BLaER1 treated with 17β-estradiol and CSF1 and Interleukin-3, amounts not matched to agents 10 nM and 100 nM (cell line): Measurements from ENCODE around the gene DLX1.

Experiments used
- H3K27ac ChIP-seq, 11 experiments: shearing (Covaris generic); formaldehyde crosslinking; 2 replicates each; pipeline ENCODE4 v1.8.1; 2022
- H3K27me3 ChIP-seq, 11 experiments: shearing (Covaris generic); formaldehyde crosslinking; 2 replicates each; pipeline ENCODE4 v1.8.1; 2022
- H3K36me3 ChIP-seq, 11 experiments: shearing (Covaris generic); formaldehyde crosslinking; 2 replicates each; pipeline ENCODE4 v1.8.1; 2022
- H3K4me1 ChIP-seq, 10 experiments: shearing (Covaris generic); formaldehyde crosslinking; 2 replicates each; pipeline ENCODE4 v1.8.1; 2022
- H3K4me2 ChIP-seq, 11 experiments: shearing (Covaris generic); formaldehyde crosslinking; 2 replicates each; pipeline ENCODE4 v1.8.1; 2022
- H3K4me3 ChIP-seq, 10 experiments: shearing (Covaris generic); formaldehyde crosslinking; 2 replicates each; pipeline ENCODE4 v1.8.1; 2022
- H3K9ac ChIP-seq, 11 experiments: shearing (Covaris generic); formaldehyde crosslinking; 2 replicates each; pipeline ENCODE4 v1.8.1; 2022
- H3K9me3 ChIP-seq, 11 experiments: shearing (Covaris generic); formaldehyde crosslinking; replicated peaks in 1 of 11; 2 replicates each; pipeline ENCODE4 v1.8.1; 2022
- H4K20me1 ChIP-seq, 11 experiments: shearing (Covaris generic); formaldehyde crosslinking; 2 replicates each; pipeline ENCODE4 v1.8.1; 2022
- Cebpa-rat ChIP-seq, 11 experiments: shearing (Covaris generic); IDR thresholded peaks; 2 replicates each; pipeline ENCODE4 v1.8.1; 2022

Gene DLX1

GRCh38 chr2:172085460-172086159 is at the start of gene DLX1:
TSS of gene DLX1 (plus strand) at chr2:172085507. CDS start at chr2:172085678, 171 bp downstream.
- peaks cover 100% of the 10 kb centered on the region in 11 experiments for H3K27me3 ChIP-seq
- peaks cover 12 to 38% (median 20%) of the 10 kb centered on the region in 10 experiments for H3K4me1 ChIP-seq
- H3K27ac ChIP-seq, result peak within 1 kb of the TSS in 1 of 11 experiments; percentile 15; a peak in 1 of 22 replicates

GRCh38 chr2:172038121-172038520 is 47.2 kb upstream of the DLX1 start:
- Histone ChIP-seq H3K4me1 (peaks cover 0 to 27% (median 24%) of the 10 kb centered on the region in 10 experiments; a peak in 16 of 20 replicates), H3K27ac (no peak overlapping the region), H3K4me2 (no peak overlapping the region), H3K27me3 (no peaks in the 10 kb centered on the region), H4K20me1 (no peaks in the 10 kb centered on the region), H3K4me3 (no peak overlapping the region), H3K9ac (no peak overlapping the region), H3K9me3 (no peaks in the 10 kb centered on the region), H3K36me3 (no peaks in the 10 kb centered on the region)
- no peak for TF ChIP-seq Cebpa-rat (IDR thresholded peaks at IDR 0.05)

More at GRCh38 chr2:172085460-172086159, at the start of gene DLX1:
- Histone ChIP-seq H3K9me3 (peaks cover 9 to 43% (median 22%) of the 10 kb centered on the region in 11 experiments; a peak in 21 of 22 replicates), H3K4me3 (peak within 1 kb of the TSS; percentile 47 to 73 (median 56)), H3K9ac (peak within 1 kb of the TSS in 6 of 11 experiments; percentile 19 to 49 (median 34); a peak in 6 of 22 replicates), H3K36me3 (no peaks in the 10 kb centered on the region), H4K20me1 (peaks cover 0 to 100% (median 99%) of the 10 kb centered on the region in 11 experiments; a peak in 19 of 22 replicates), H3K4me2 (peak within 1 kb of the TSS; percentile 83 to 100 (median 92))
- no peak for TF ChIP-seq Cebpa-rat (IDR thresholded peaks at IDR 0.05)

- H3K4me2 ChIP-seq, result peak overlapping the region in 4 of 11 experiments; percentile 56 to 71 (median 64); a peak in 6 of 22 replicates
- H4K20me1 ChIP-seq, result no peaks in the 10 kb centered on the region
- no peak for TF ChIP-seq Cebpa-rat (IDR thresholded peaks at IDR 0.05)
- no peaks in the 10 kb centered on the region for H3K9me3 ChIP-seq
- no peaks in the 10 kb centered on the region for H3K27me3 ChIP-seq
- no peaks in the 10 kb centered on the region for H3K36me3 ChIP-seq
- no peak overlapping the region for H3K9ac ChIP-seq
- H3K27ac ChIP-seq, result no peak overlapping the region
- H3K4me3 ChIP-seq, result no peak overlapping the region
- peaks cover 0 to 27% (median 24%) of the 10 kb centered on the region in 10 experiments; a peak in 16 of 20 replicates for H3K4me1 ChIP-seq
Measured at GRCh38 chr2:172038604-172039003, 46.7 kb upstream of the DLX1 start.

- no peak overlapping the region for H3K9ac ChIP-seq
Measured at GRCh38 chr2:172039011-172039704, 46.1 kb upstream of the DLX1 start.

DNA sequence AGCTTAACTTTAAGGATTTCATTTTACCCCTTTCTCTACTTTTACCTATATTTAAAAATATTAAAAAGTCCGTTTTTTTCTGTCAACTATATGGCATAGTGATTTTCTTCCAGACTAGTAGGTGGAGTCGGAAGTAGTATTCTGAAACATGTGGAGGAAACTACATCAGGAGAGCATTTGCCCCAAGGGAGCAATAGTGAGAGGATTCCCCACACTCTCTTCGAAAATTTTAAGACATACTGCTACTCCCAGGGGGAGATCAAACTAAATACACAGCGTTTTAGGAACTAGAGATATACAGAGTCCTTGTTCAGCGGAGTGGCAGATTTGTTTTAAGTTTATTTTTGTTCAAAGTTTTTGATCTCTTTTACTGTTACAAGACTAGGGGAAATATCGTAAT is 45.0 kb upstream of the DLX1 start:
- peaks cover 0 to 27% (median 24%) of the 10 kb centered on the region in 10 experiments; a peak in 16 of 20 replicates for H3K4me1 ChIP-seq
- H3K9me3 ChIP-seq, result no peaks in the 10 kb centered on the region
- no peak overlapping the region for H3K9ac ChIP-seq
- H4K20me1 ChIP-seq, result no peaks in the 10 kb centered on the region
- no peaks in the 10 kb centered on the region for H3K36me3 ChIP-seq
- H3K4me3 ChIP-seq, result no peak overlapping the region
- peak overlapping the region in 9 of 11 experiments; percentile 28 to 71 (median 57); a peak in 17 of 22 replicates for H3K4me2 ChIP-seq
- no peak overlapping the region; a peak in 1 of 22 replicates for H3K27ac ChIP-seq
- no peaks in the 10 kb centered on the region for H3K27me3 ChIP-seq
- TF ChIP-seq Cebpa-rat (IDR thresholded peaks at IDR 0.05), result no peak

More at GRCh38 chr2:172039011-172039704, 46.1 kb upstream of the DLX1 start:
- no peaks in the 10 kb centered on the region for H4K20me1 ChIP-seq
- H3K27ac ChIP-seq, result no peak overlapping the region
- TF ChIP-seq Cebpa-rat (IDR thresholded peaks at IDR 0.05), result no peak
- H3K27me3 ChIP-seq, result no peaks in the 10 kb centered on the region
- H3K4me3 ChIP-seq, result no peak overlapping the region
- H3K36me3 ChIP-seq, result no peaks in the 10 kb centered on the region
- peak overlapping the region in 7 of 11 experiments; percentile 17 to 71 (median 64); a peak in 12 of 22 replicates for H3K4me2 ChIP-seq
- H3K9me3 ChIP-seq, result no peaks in the 10 kb centered on the region
- peaks cover 0 to 27% (median 24%) of the 10 kb centered on the region in 10 experiments; a peak in 16 of 20 replicates for H3K4me1 ChIP-seq

DNA sequence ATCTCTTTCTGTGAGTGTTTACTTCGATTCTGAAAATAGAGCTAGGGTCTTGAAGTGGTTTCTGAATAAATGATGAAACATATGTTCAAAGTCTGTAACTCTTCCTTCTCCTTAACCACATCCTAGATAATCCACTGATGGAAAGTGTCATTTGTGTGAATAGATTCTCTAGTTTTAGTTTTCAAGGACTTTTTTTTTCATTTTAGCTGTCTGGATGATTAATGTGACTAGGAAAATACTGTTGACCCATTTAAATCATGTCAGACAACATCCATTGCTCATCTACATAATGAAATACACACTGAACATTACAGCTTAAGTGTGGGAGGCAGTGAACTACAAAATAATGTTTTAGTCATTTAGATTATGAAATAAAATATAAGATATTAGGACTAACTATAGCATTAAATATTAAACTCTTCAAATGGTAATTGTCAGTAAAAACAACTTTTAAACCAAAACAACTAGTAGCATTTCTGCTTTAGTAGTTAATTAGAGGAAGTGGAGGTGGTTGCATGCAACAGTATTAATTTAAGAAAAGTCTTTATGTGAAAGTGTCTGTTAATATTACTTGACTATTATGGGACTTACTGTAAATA is 39.1 kb upstream of the DLX1 start:
- H3K9me3 ChIP-seq, result no peaks in the 10 kb centered on the region
- H3K4me2 ChIP-seq, result peak overlapping the region; percentile 24 to 73 (median 44); a peak in 15 of 22 replicates
- no peak for TF ChIP-seq Cebpa-rat (IDR thresholded peaks at IDR 0.05)
- H3K9ac ChIP-seq, result no peak overlapping the region
- peaks cover 7 to 14% (median 10%) of the 10 kb centered on the region in 10 experiments; a peak in 17 of 20 replicates for H3K4me1 ChIP-seq
- no peaks in the 10 kb centered on the region for H4K20me1 ChIP-seq
- H3K27me3 ChIP-seq, result no peaks in the 10 kb centered on the region
- H3K4me3 ChIP-seq, result no peak overlapping the region
- H3K27ac ChIP-seq, result no peak overlapping the region; a peak in 1 of 22 replicates
- H3K36me3 ChIP-seq, result no peaks in the 10 kb centered on the region

GRCh38 chr2:172046866-172047565 is 38.3 kb upstream of the DLX1 start:
- peak overlapping the region in 1 of 11 experiments; percentile 62; a peak in 3 of 22 replicates for H3K4me2 ChIP-seq
- H3K4me1 ChIP-seq, result peaks cover 6 to 12% (median 9%) of the 10 kb centered on the region in 10 experiments; a peak in 15 of 20 replicates
- H3K27me3 ChIP-seq, result no peaks in the 10 kb centered on the region
- no peak overlapping the region for H3K4me3 ChIP-seq
- H3K36me3 ChIP-seq, result no peaks in the 10 kb centered on the region
- TF ChIP-seq Cebpa-rat (IDR thresholded peaks at IDR 0.05), result no peak
- H3K9ac ChIP-seq, result no peak overlapping the region
- no peak overlapping the region for H3K27ac ChIP-seq
- no peaks in the 10 kb centered on the region for H4K20me1 ChIP-seq
- H3K9me3 ChIP-seq, result no peaks in the 10 kb centered on the region
